HG02885 (cell line): ENCODE measurements around the gene MGAT4B.

Source experiments
- ATAC-seq: cut with Tn5 transposase; IDR thresholded peaks from one replicate; pipeline ENCODE4 v1.9.1; 2021; ENCODE audit warnings: mild to moderate bottlenecking; ENCODE audit not compliant: unreplicated experiment, poor library complexity

MGAT4B gene

DNA sequence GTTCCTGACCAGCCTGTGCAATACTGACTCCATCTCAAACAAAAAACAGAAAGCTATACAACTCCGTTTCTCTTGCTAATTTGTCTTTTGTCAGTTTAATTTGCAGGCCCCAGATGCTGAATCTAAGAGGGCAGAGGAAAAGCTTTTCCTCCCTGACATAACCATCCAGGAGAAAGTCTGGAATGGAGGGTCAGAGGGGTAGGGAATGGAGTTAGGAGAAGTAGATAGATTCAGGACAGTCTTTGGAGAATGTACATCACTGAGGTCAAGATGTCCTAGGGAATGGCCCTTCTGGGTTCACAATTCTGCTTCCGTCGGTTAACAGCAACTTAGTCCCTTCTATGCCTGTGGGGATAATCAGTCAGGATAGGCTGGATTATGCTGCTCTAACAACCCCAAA is 7.4 kb upstream of the MGAT4B start:
- ATAC-seq, result no peak

- no peak for ATAC-seq
Observed at GRCh38 chr5:179812997-179813607, 6.4 kb upstream of the MGAT4B start.

DNA sequence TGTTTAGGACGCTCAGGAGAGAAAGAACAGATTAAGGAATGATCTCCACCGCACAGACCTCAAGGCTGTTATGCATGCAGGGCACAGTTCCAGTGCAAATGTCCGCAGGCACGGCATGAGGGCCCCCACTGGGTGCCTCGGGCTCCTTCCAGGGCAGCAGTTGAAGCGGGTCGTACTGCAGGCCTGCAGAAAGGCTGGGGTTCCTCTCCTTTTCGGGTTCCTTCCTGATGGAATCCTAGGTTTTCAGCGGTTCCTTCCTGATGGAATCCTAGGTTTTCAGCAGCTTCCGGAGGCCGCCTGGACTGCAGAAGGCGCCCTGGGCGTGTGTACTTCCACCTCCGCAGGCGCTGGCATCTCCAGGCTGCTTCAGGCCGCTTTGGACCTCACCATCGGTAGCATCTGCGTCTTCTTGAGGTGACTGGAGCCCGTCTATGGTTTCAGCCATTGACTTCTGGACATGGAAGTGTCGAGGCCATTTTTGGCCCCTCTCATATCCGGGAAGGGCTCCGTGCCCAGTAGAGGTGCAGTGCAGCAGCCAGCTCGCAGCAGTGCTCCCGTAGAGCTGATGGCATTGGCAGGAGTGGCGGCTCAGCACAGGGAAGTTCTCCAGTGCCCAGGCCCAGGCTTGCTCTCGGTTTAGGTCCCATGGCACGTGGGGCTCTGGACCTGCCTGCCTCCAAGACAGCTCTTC is 5.6 kb upstream of the MGAT4B start:
- ATAC-seq, result no peak

DNA sequence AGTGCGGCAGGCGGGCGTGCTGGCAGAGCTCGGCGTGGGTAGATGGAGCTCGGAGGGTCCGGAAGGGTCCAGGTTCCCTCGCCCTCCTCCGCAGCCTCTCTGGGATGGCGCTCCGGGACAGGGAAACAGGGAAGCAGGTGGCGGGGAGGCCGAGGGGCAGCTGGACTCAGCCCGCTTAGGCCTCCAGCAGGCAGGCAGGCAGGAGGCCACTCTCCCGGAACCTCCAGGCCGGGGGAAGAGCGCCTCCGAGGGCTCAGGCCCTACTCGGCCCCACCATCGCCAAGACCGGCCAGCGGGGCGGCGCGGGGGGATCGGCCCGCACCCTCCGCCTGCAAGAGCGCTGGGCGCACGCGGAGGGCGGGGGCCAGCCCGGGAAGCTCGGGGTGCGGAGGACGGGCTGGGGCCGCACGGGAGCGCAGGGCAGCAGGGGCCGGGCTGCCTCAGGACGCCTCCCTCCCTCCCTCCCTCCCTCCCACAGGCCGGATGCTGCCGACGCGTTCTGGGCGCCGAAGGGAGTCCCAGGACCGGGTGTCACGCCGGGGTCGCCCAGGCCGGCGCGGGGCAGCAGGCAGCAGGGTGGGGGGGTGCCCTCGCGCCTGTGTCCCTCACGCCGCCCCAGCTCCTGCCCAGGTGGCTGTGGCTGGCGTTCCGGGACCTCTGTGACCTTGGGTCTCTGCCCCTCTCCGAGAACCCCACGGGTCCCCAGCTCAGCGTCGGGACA is 977 bp downstream of the MGAT4B start:
- peak; percentile 23 for ATAC-seq

DNA sequence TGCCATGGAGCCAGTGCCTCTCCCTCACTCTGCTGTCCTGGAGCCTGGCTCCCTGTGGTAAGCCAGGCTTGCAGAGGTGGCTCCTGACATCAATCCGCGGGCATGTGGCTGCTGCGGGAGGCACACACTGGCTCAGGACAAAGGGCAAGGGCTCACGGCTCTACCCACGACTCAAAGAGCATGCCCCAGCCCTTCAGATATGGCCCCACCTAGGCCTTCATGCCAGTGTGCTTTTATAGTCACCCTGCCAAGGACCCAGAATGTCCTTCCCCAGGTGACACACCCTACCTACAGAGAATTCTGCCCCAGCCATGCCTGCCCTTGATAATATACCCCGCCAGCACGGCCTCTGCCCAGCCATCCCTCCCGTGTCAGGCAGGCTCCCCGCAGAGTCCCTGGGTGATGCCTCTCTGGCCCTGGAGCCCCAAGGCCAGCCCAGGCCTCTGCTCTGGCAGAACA is 1.6 kb downstream of the MGAT4B start:
- ATAC-seq, result no peak

- ATAC-seq, result no peak
Observed at GRCh38 chr5:179804555-179804947, 2.1 kb downstream of the MGAT4B start.

DNA sequence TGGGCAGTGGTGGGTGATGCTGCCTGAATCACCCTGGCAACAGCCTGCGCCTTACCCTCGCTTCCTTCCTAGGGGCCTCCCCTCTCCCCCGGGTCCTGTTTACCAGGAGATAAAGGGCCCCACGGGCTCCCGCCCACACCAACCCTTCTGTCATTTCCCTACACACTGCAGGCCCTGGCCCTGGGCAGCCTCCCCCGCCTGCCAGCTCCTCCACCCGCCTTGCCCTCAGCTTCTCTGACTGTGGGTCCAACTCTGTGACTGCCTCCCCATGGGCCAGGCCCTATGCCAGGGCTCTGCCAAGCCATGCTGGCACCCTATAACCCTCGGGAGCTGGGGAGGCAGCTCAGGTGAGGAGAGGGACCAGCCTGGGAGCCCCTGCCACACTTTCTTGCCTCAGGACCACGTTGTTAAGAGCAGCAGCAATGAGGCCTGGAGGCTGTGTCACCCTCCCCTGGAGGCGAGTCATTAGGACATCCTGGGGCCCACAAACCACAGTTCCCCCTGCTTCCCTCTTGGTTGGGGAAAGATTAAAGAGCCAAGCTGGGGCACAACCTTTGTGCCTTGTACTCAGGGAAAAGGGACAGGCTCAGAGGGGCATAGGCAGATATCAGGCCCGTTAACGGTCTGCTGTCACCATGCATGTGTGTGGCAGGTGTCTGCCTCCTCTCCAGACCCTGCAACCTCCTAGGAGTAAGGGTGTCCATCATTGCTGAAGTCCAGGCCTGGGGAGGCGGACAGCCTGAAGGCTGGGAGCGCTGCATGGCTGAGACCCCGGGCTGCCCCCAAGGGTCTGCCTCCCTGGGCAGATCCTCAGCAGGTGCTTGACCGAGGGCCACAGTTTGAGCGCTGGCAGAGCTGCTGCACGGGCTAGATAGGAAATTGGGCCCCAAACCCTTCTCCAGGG is 2.8 kb downstream of the MGAT4B start:
- ATAC-seq, result no peak

DNA sequence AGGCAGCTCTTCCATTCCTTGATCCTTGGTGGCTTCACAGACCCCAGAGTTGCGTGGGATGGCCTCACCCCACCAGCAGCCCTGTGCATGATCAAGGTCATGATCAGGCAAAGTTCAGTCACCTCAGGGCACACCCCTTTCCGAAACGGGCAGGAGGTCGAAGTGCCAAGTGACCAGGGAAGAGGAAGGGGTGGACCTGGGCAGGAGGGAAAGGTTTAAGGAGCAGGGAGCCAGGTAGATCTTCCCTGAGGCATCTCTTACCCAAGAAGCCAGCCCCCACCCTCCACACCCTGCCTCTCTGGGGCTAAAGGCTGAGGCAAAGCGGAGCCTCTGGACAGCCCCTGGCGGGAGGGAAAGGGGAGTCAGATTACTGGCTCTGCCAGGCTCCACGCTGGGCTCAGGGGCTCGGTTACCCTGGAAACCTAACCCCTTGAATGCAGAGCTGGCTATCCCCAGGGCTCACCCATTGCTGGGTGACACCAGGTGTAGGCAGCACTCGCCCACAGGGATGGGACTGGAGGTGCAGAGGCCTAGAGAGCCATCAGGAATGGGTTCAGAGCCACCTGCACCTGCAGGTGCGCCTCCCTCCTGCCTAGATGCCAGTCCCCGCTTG is 3.6 kb downstream of the MGAT4B start:
- no peak for ATAC-seq

DNA sequence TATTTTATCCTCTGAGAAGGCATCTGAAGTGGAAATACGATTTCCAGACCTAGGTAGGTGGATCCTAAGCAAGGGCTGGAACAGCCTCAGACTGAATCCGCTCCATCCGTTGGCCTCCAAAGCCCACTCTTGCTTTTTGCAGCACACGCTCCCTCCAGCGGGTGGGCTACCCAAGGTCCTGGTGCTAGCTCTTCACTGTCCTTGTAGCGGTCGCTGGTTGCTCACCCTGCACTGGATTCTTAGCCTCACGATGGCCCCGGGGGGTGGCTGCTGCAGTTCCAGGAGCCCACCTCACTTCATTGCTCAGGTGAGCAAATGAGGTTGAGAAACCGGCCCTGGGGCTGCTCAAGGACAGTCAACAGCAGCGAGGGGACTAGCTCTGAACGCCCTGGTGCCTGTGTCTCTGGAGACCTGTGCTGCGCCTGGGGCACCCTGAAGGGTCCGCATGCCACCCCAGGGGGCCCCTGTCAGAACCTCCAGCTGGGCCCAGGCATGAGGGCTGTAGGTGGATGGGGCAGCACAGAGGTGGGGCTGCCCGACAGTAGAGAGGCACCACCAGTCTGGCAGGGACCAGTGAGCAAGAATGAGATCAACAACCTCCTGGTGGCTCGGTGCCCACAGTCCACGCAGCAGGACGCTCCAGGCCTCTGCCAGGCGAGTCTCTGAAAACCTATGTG is 4.3 kb downstream of the MGAT4B start:
- no peak for ATAC-seq

GRCh38 chr5:179801304-179802206 is 5.1 kb downstream of the MGAT4B start:
- peak; percentile 41 for ATAC-seq

- ATAC-seq, result no peak
Observed at GRCh38 chr5:179800696-179801201, 5.9 kb downstream of the MGAT4B start.

- ATAC-seq, result no peak
Observed at GRCh38 chr5:179800071-179800695, 6.5 kb downstream of the MGAT4B start.

DNA sequence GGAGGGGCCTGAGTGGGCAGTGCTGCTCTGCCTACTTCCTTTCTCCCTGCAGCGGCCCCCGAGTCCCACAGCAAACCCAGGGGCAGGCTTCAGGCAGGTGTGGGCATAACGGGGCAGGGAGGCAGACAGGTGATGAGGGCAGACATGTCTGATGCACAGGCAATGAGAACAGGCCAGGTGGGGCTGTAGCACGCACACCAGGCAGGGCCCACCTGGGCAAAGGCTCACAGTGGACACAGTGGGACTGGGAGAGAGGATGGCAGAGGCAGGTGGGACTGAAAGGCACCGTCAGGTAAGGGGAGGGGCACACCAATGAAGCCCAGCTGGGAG is 7.1 kb downstream of the MGAT4B start:
- ATAC-seq, result no peak

DNA sequence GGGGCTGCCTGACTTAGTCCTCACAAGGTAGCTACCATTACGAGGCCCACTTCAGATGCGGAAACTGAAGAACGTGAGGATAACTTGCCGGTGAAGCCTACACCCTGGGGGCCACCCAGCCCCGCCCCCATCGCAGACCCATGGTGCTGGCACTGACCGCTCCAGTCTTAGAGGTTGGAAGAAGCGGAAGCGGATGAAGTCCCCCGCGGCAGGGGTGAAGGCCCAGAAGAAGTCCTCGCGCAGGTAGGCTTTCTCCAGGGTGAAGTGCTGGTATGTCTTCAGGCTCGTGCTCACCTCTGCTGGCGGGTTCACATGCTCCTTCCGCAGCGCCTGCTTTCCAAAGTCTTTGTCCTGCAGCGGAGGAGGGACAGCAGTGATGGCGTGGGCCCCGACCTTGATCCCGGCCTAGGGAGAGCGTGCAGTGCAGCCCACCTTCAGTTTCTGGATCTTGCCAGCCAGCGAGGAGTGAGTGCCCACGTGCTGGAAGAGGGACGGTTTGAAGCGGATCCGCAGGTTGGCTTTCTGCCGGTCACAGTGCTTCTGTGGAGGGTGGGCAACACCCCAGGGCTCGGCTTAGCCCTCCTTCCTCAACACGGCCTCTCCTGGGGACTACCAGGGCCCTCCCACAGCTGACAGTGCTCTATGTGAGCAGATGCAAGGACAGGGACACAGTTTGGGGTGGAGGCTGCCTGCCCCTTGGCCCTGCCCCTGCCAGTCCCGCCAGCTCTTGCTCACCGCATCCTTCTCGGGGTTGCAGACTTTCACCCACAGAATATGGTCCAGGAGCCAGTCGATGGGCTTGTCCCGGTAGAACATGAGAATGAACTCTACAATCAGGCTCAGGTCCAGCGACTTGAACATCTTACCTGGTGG is 7.7 kb downstream of the MGAT4B start:
- no peak for ATAC-seq

DNA sequence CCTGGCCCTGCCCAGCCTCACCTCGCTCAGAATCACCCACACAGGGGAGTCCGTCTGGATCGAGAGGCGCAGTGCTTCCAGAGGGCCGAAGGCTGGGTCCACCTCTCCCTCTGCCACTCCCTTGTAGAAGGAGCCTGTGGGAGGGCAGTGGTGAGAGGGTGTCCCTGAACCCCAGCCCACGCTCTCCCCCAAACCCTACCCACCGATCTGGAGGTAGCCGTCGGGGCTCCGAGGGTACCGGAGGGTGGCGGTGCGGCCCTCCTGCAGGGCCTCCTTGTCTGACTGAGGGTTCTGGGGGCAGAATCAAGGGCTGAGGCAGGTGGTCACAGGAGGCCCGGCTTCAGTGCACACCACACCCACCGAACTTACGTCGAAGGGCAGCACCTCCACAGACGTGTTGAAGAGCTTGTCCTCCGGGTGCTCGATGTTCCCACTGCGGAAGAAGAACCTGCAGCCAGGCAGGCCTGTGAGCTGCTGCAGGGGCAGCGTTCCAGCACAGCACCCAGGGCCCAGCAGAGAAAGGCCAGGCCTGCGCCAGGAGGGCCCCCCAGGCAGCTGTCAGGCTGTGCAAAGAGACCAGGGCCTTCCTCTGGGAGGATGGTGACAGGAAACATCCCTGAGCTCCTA is 8.4 kb downstream of the MGAT4B start:
- ATAC-seq, result no peak

DNA sequence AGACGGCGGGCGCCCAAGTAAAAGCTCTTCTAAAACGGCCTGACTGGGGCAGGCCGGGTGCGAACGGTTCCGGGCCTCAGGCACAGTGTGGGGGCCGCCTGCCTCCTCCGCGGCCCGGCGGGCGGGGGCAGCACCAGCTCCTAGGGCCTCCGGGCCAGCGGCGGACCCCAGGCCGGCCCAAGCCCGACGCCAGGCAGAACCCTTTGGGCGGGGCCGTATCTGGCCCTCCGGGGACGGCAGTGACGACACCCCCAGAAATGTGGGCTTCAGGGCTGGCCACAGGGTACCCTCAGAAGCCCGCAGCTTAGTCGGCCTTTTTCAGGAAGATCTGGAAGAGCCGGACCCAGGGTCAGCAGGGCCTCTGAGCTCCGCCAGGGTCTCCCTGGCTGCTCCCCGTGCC is 8.9 kb downstream of the MGAT4B start:
- no peak for ATAC-seq
